BLaER1 treated with 17β-estradiol and CSF1 and Interleukin-3, amounts not matched to agents 10 nM and 100 nM (cell line): ENCODE measurements around the gene CPNE4.

ENCODE experiments used
- H3K27ac ChIP-seq, 11 experiments: shearing (Covaris generic); formaldehyde crosslinking; 2 replicates each; pipeline ENCODE4 v1.8.1; 2022
- H3K27me3 ChIP-seq, 11 experiments: shearing (Covaris generic); formaldehyde crosslinking; 2 replicates each; pipeline ENCODE4 v1.8.1; 2022
- H3K36me3 ChIP-seq, 11 experiments: shearing (Covaris generic); formaldehyde crosslinking; 2 replicates each; pipeline ENCODE4 v1.8.1; 2022
- H3K4me1 ChIP-seq, 10 experiments: shearing (Covaris generic); formaldehyde crosslinking; 2 replicates each; pipeline ENCODE4 v1.8.1; 2022
- H3K4me2 ChIP-seq, 11 experiments: shearing (Covaris generic); formaldehyde crosslinking; 2 replicates each; pipeline ENCODE4 v1.8.1; 2022
- H3K4me3 ChIP-seq, 10 experiments: shearing (Covaris generic); formaldehyde crosslinking; 2 replicates each; pipeline ENCODE4 v1.8.1; 2022
- H3K9ac ChIP-seq, 11 experiments: shearing (Covaris generic); formaldehyde crosslinking; 2 replicates each; pipeline ENCODE4 v1.8.1; 2022
- H3K9me3 ChIP-seq, 11 experiments: shearing (Covaris generic); formaldehyde crosslinking; replicated peaks in 1 of 11; 2 replicates each; pipeline ENCODE4 v1.8.1; 2022
- H4K20me1 ChIP-seq, 11 experiments: shearing (Covaris generic); formaldehyde crosslinking; 2 replicates each; pipeline ENCODE4 v1.8.1; 2022
- Cebpa-rat ChIP-seq, 11 experiments: shearing (Covaris generic); IDR thresholded peaks; 2 replicates each; pipeline ENCODE4 v1.8.1; 2022

Gene CPNE4

DNA sequence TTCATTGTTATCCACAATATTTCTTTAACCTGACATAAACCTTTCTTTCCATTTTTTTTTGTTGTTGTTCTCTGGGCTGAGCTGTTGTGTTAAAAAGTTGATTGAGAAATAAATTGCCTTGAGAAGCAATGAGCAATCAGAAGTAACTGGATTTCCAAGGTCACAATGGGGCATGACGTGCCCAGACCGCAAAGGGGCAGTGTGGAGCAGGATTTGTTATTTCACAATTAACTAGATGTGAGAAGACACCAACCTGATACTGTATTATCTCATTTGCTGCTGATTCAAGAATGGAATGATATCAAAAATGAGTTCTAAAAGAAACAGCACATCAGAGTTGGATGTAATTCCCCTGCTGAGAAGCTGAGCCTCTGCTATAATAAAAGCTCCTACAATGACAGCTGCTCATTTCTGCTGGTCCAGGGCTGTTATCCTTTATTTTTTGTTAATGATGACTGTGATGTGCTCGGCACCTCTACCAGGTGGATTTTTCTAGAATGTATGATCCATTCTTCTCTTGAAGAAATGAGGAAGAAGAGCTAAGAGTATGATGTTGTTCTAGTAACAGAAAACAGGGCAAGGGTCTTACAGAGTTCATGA lies 28.1 kb downstream of the CPNE4 start:
- no peak overlapping the region for H3K9ac ChIP-seq
- no peaks in the 10 kb centered on the region for H3K27me3 ChIP-seq
- no peak for TF ChIP-seq Cebpa-rat (IDR thresholded peaks at IDR 0.05)
- H3K4me1 ChIP-seq: no peaks in the 10 kb centered on the region
- no peak overlapping the region for H3K4me2 ChIP-seq
- H3K9me3 ChIP-seq: no peaks in the 10 kb centered on the region
- no peak overlapping the region for H3K27ac ChIP-seq
- no peaks in the 10 kb centered on the region for H4K20me1 ChIP-seq
- H3K4me3 ChIP-seq: no peak overlapping the region
- no peaks in the 10 kb centered on the region for H3K36me3 ChIP-seq

DNA sequence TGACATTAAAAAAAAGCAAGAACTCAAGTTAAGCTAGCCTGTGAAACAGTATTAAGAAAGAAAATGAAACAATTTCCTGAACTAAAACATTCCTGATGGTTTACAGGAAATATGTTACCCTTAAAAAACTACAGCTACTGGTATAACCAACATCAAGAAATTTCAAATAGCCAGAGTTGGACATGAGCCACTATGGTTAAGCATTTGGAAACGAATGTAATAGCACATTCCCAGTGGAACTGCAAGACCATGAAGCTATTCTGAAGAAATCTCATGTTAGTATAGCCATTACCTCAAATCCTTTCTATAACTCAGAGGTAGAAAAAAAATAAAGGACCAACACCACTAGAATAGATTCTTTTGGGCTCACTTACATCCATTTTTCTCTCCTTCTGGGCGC lies 30.2 kb downstream of the CPNE4 start:
- Histone ChIP-seq H3K4me2 (no peak overlapping the region), H3K9ac (no peak overlapping the region), H3K4me1 (no peaks in the 10 kb centered on the region), H3K36me3 (no peaks in the 10 kb centered on the region), H3K9me3 (no peaks in the 10 kb centered on the region), H3K27ac (no peak overlapping the region), H3K4me3 (no peak overlapping the region), H4K20me1 (no peaks in the 10 kb centered on the region), H3K27me3 (no peaks in the 10 kb centered on the region)
- no peak for TF ChIP-seq Cebpa-rat (IDR thresholded peaks at IDR 0.05)

DNA sequence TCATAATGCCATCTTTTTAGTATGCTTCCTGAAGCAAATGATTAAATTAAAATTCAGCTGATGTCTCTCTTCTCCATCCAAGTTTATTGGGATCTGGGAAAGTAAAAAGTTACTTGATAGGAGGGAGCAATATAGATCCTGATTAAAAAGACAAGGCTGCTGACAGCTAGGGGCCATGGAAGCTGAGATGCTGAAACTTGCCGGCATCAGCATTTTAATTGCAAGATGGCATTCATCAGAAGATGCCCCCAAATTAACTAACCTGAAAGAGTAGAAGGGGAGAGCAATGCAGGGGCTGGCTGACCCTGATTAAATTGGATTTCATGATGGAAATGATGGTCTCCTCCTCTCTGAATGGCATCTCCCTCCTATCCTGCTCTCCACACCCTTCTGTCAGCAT lies 31.1 kb downstream of the CPNE4 start:
- H3K36me3 ChIP-seq: no peaks in the 10 kb centered on the region
- H3K9ac ChIP-seq: no peak overlapping the region
- H3K4me1 ChIP-seq: no peaks in the 10 kb centered on the region
- H3K4me2 ChIP-seq: no peak overlapping the region
- H3K27ac ChIP-seq: no peak overlapping the region
- H4K20me1 ChIP-seq: no peaks in the 10 kb centered on the region
- no peak for TF ChIP-seq Cebpa-rat (IDR thresholded peaks at IDR 0.05)
- H3K27me3 ChIP-seq: no peaks in the 10 kb centered on the region
- H3K9me3 ChIP-seq: no peaks in the 10 kb centered on the region
- no peak overlapping the region for H3K4me3 ChIP-seq

DNA sequence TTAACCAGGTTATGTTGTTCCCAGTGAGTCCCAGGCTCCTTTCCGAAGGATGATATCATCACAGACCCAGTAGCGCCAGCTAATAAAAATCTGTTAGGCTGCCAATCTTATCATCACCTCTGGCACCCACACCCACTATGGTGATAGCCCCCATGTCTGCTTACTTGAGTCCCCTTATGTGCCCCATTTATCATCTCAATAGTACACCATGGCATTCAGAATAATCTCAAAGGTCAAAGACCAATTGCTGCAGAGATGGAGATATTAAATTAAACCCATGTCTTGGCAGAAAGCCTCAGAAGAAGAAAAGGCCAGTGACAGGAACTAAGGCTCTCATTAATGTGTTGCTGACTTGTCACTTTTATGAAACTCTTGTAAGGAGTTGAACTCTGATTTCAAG lies 32.8 kb downstream of the CPNE4 start:
- no peaks in the 10 kb centered on the region for H3K4me1 ChIP-seq
- no peak for TF ChIP-seq Cebpa-rat (IDR thresholded peaks at IDR 0.05)
- H3K36me3 ChIP-seq: no peaks in the 10 kb centered on the region
- H3K9ac ChIP-seq: no peak overlapping the region
- no peaks in the 10 kb centered on the region for H3K27me3 ChIP-seq
- no peak overlapping the region for H3K27ac ChIP-seq
- H3K4me2 ChIP-seq: no peak overlapping the region
- H3K4me3 ChIP-seq: no peak overlapping the region
- no peaks in the 10 kb centered on the region for H4K20me1 ChIP-seq
- no peaks in the 10 kb centered on the region for H3K9me3 ChIP-seq

DNA sequence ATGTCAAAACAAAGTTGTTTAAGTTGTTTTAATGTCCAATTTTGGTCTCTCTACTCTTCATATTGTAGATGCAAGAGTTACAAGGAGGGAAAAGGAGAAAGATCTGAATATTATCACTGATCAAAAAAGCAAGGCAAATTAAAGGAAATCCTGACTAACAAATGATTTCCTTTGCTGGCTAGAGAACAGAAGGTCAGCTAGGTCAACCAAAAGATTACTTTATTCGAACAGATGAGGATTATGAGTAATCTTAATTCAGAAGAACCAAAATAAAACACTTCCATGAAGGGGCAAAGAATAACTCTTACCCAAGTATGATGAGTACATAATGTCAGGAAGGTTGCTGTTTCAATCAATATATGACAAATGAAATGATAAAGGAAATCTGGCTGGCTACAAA lies 33.8 kb downstream of the CPNE4 start:
- Histone ChIP-seq H3K4me2 (no peak overlapping the region), H3K4me3 (no peak overlapping the region), H3K27ac (no peak overlapping the region), H3K4me1 (no peaks in the 10 kb centered on the region), H3K9me3 (no peaks in the 10 kb centered on the region), H3K9ac (no peak overlapping the region), H3K36me3 (no peaks in the 10 kb centered on the region), H4K20me1 (no peaks in the 10 kb centered on the region), H3K27me3 (no peaks in the 10 kb centered on the region)
- TF ChIP-seq Cebpa-rat (IDR thresholded peaks at IDR 0.05): no peak

DNA sequence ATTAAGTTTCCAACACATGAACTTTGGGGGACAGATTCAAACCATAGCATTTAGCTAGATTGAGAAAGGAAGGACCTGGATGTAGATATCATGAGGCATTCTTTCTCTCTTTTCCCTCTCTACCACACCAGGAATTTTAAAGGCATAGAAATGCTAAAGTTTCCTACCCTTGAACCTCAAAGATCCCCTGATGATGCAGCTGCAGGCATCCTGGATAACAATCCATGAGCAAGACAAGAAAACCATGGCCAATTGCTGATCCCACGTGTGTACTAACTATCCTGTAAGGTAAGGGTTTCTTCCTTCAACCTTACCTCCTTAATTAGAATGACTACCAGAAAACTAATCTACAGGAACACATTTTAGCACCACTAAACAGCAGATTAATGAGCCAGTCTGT lies 36.8 kb downstream of the CPNE4 start:
- no peaks in the 10 kb centered on the region for H3K27me3 ChIP-seq
- H4K20me1 ChIP-seq: no peaks in the 10 kb centered on the region
- H3K36me3 ChIP-seq: no peaks in the 10 kb centered on the region
- H3K9me3 ChIP-seq: peaks cover 0 to 6% (median 2%) of the 10 kb centered on the region in 11 experiments; a peak in 15 of 22 replicates
- TF ChIP-seq Cebpa-rat (IDR thresholded peaks at IDR 0.05): no peak
- no peak overlapping the region for H3K9ac ChIP-seq
- H3K4me2 ChIP-seq: no peak overlapping the region
- H3K27ac ChIP-seq: no peak overlapping the region
- no peaks in the 10 kb centered on the region for H3K4me1 ChIP-seq
- no peak overlapping the region for H3K4me3 ChIP-seq

DNA sequence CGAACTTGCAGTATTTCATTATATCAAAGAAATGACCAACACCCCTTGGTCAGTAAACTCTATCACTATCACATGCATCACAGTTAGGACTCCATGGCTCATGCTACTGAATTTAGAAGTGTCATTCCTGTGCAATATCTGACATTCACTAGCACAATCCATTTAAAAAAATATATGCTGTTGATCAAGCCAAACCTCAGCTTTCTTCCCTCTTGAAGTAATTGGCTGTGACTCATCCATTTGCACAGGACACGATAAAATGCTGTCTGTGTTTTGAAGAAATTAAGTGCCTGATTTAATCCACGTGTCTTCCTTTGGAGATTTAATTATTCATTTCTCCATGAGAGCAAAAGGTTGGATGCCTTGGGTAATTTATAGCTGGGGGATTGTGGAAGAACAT lies 38.9 kb downstream of the CPNE4 start:
- no peaks in the 10 kb centered on the region for H4K20me1 ChIP-seq
- no peaks in the 10 kb centered on the region for H3K4me1 ChIP-seq
- H3K9ac ChIP-seq: no peak overlapping the region
- H3K4me2 ChIP-seq: no peak overlapping the region
- no peak for TF ChIP-seq Cebpa-rat (IDR thresholded peaks at IDR 0.05)
- no peak overlapping the region for H3K27ac ChIP-seq
- H3K27me3 ChIP-seq: no peaks in the 10 kb centered on the region
- H3K4me3 ChIP-seq: no peak overlapping the region
- peaks cover 21 to 28% (median 23%) of the 10 kb centered on the region in 11 experiments for H3K9me3 ChIP-seq
- peaks cover 0 to 8% (median 0%) of the 10 kb centered on the region in 11 experiments; a peak in 3 of 22 replicates for H3K36me3 ChIP-seq

DNA sequence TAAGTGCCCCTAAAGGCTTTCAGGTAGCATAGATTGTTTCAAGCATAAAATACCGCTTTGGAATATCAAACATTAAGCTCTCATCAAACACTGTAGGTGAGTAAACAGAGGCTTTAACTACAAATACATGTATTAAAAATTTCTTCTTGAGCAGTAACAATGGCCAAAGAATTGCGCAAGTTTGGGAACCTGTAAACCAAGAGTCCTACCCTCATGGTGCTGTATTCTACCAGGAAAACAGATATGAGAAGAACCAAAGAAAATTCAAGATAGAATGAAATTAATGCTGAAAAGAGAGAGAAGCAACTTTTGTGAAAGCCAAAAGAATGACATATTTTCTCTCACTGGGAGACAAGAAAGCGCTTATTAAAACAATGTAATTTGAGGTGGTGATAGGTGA lies 45.5 kb downstream of the CPNE4 start:
- Histone ChIP-seq H3K4me1 (no peaks in the 10 kb centered on the region), H3K9ac (no peak overlapping the region), H3K36me3 (peaks cover 0 to 8% (median 0%) of the 10 kb centered on the region in 11 experiments; a peak in 3 of 22 replicates), H3K9me3 (peaks cover 25 to 52% (median 34%) of the 10 kb centered on the region in 11 experiments), H3K27me3 (no peaks in the 10 kb centered on the region), H3K27ac (no peak overlapping the region), H3K4me3 (no peak overlapping the region), H3K4me2 (no peak overlapping the region), H4K20me1 (no peaks in the 10 kb centered on the region)
- peak in 2 of 11 experiments; percentile 54 to 55; a peak in 5 of 22 replicates for TF ChIP-seq Cebpa-rat (IDR thresholded peaks at IDR 0.05)

DNA sequence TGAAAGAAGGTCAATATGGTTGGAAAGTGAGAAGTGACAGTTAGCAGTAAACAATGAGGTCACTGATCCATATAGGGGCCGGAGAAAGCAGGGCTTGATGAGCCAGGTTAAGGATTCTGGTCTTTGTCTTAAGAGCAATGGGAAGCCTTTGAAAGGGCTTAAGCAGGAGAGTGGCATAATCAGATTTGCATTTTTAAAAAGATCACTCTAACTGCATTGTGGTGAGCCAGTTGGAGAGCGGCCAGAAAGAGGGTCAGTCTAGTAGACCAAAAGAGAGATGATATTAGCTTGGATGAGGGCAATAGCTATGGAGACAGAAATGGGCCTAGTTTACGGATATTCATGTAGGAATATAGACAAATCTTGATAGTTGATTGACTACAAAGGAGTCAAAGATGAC lies 46.6 kb downstream of the CPNE4 start:
- H3K4me2 ChIP-seq: no peak overlapping the region
- no peaks in the 10 kb centered on the region for H3K4me1 ChIP-seq
- no peaks in the 10 kb centered on the region for H4K20me1 ChIP-seq
- H3K27me3 ChIP-seq: no peaks in the 10 kb centered on the region
- no peak overlapping the region for H3K4me3 ChIP-seq
- no peak overlapping the region for H3K9ac ChIP-seq
- H3K27ac ChIP-seq: no peak overlapping the region
- H3K9me3 ChIP-seq: peaks cover 25 to 48% (median 33%) of the 10 kb centered on the region in 11 experiments
- peaks cover 0 to 8% (median 0%) of the 10 kb centered on the region in 11 experiments; a peak in 3 of 22 replicates for H3K36me3 ChIP-seq
- no peak for TF ChIP-seq Cebpa-rat (IDR thresholded peaks at IDR 0.05)

DNA sequence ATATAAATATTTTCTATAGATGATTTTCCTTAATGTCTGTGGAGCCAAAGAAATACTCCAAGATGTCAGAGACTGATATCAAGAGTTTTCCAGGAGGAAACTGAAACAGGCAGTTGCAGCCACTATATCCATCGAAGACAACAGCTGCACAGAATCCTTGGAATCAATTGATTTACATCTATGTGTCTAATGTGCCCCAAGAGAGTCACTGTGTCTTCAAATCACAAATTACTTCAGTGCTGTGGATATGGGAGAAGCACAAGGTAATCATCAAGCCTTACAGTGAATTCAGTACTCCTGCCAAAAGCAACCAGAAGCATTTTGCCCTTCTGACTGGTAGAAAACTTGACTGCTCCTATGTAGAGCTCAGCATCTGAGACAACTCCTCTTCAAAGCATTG lies 51.1 kb downstream of the CPNE4 start:
- Histone ChIP-seq H3K4me2 (no peak overlapping the region), H4K20me1 (no peaks in the 10 kb centered on the region), H3K27ac (no peak overlapping the region), H3K9ac (no peak overlapping the region), H3K27me3 (no peaks in the 10 kb centered on the region), H3K36me3 (no peaks in the 10 kb centered on the region), H3K9me3 (peaks cover 8 to 24% (median 11%) of the 10 kb centered on the region in 11 experiments; a peak in 16 of 22 replicates), H3K4me3 (no peak overlapping the region), H3K4me1 (no peaks in the 10 kb centered on the region)
- TF ChIP-seq Cebpa-rat (IDR thresholded peaks at IDR 0.05): no peak
